K562 (cell line): Measurements from ENCODE around the gene XAGE1A. TPM values are rescaled to one million over a fixed set of nuclear protein-coding genes. Genes with fewer than 3 reads are reported as not detected.
"Not testable (repeated sequence)": the region's sequence is repeated elsewhere in the genome, so short reads cannot be mapped to it uniquely, and the experiment has no call there.

Source experiments
- ATAC-seq: fragments of 200-7000 bp; cut with Tn5 transposase; 3 replicates; pipeline ENCODE4 v1.9.1; 2020; ENCODE audit warnings: moderate library complexity
- BruUV-seq: library from RNA; stranded (reverse); fragments of 400-500 nt; replicated peaks from 2 replicates; lab custom pipeline; 2021; lab: Mats Ljungman, UMichigan
- CTCF ChIA-PET: fragments of 300-600 bp; formaldehyde crosslinking; extraction: SDS; loops from one replicate; lab custom pipeline; 2021; ENCODE audit warnings: low intra/inter-chr PET ratio; lab: Yijun Ruan, JAX
- POLR2A ChIA-PET: fragments of 300-600, 350-650 bp; sonication (Branson Sonifier 250); formaldehyde crosslinking; extraction: SDS; loops from one replicate; lab custom pipeline; 2021; ENCODE audit warnings: antibody characterized with exemption, inconsistent platforms; lab: Yijun Ruan, JAX
- DNase-seq, 4 experiments: peaks; one replicate each; pipeline versions ENCODE4 v3.0.0 to v3.0.0-alpha.2; 2011 to 2018; ENCODE audit warnings: low spot score in 3 of 4, mixed read lengths in 3 of 4; ENCODE audit errors: extremely low read depth in 1 of 4
- FAIRE-seq: peaks from 2 replicates; lab custom pipeline; 2011; peaks lifted over from hg19 to GRCh38; lab: Jason Lieb, UNC
- H2AFZ ChIP-seq: 2 replicates; pipeline ENCODE4 v1.6.0; 2011; ENCODE audit warnings: low read depth, low read length, control low read depth, inconsistent platforms
- H3K27ac ChIP-seq: fragments of 200-600 bp; 3 replicates; pipeline ENCODE4 v1.8.0; 2011; ENCODE audit warnings: low read depth, mild to moderate bottlenecking, control low read depth, inconsistent platforms, low read length, moderate library complexity, mixed read lengths; ENCODE audit errors: extremely low read depth
- H3K27me3 ChIP-seq, 2 experiments: fragments of 300-600 bp in 1 of 2; 2 replicates in 1 of 2; 3 replicates in 1 of 2; pipeline versions ENCODE4 v1.6.0 to v1.8.0; 2011; ENCODE audit warnings: inconsistent platforms in 2 of 2, low read length in 2 of 2, mild to moderate bottlenecking in 1 of 2, mixed read lengths in 1 of 2, moderate library complexity in 1 of 2; ENCODE audit not compliant: control insufficient read depth in 2 of 2, insufficient read depth in 2 of 2
- H3K36me3 ChIP-seq: fragments of 300-600 bp; 3 replicates; pipeline ENCODE4 v1.8.0; 2011; ENCODE audit warnings: mild to moderate bottlenecking, low read length, inconsistent platforms; ENCODE audit not compliant: control insufficient read depth, insufficient read depth
- H3K4me1 ChIP-seq, 2 experiments: fragments of 200-600 bp in 1 of 2; replicated peaks in 1 of 2; 2 replicates in 1 of 2; 3 replicates in 1 of 2; pipeline versions ENCODE4 v1.5.1 to v1.8.0; 2011; ENCODE audit warnings: inconsistent platforms in 2 of 2, low read length in 2 of 2, mild to moderate bottlenecking in 1 of 2, mixed read lengths in 1 of 2, moderate library complexity in 1 of 2; ENCODE audit not compliant: control insufficient read depth in 2 of 2, insufficient read depth in 2 of 2
- H3K4me2 ChIP-seq: 2 replicates; pipeline ENCODE4 v1.6.1; 2011; ENCODE audit warnings: low read length, control low read depth, inconsistent platforms, mixed read lengths; ENCODE audit not compliant: insufficient read depth
- H3K4me3 ChIP-seq: fragments of 200-600 bp; sonication (generic), shearing (Covaris generic); 2 replicates; pipeline ENCODE4 v1.5.1; 2016; ENCODE audit warnings: control low read depth, inconsistent platforms
- H3K79me2 ChIP-seq: fragments of 200-600 bp; 3 replicates; pipeline ENCODE4 v1.8.0; 2011; ENCODE audit warnings: low read length, inconsistent platforms; ENCODE audit not compliant: control insufficient read depth, insufficient read depth
- H3K9ac ChIP-seq, 2 experiments: 2 replicates each; pipeline versions ENCODE4 v1.6.0 to v1.6.1; 2011; ENCODE audit warnings: low read depth in 2 of 2, low read length in 2 of 2, control low read depth in 1 of 2, inconsistent platforms in 1 of 2, mild to moderate bottlenecking in 1 of 2, mixed read lengths in 1 of 2; ENCODE audit not compliant: insufficient read depth in 1 of 2
- H3K9me1 ChIP-seq: one replicate; pipeline ENCODE4 v1.6.0; 2011; ENCODE audit warnings: inconsistent platforms, mild to moderate bottlenecking, low read length, moderate library complexity; ENCODE audit not compliant: control insufficient read depth, insufficient read depth
- H3K9me3 ChIP-seq: replicated peaks from 2 replicates; pipeline ENCODE4 v1.5.1; 2011; ENCODE audit warnings: low read depth, low read length, inconsistent platforms; ENCODE audit not compliant: control insufficient read depth, insufficient read depth
- H4K20me1 ChIP-seq: replicated peaks from 2 replicates; pipeline ENCODE4 v1.6.1; 2011; ENCODE audit warnings: low read length, inconsistent platforms, mixed read lengths; ENCODE audit not compliant: control insufficient read depth, insufficient read depth
- WGBS: fragments of 100-300 bp; shearing (Covaris generic); methylation state at CpG from one replicate; pipeline ENCODE4 v1.1.6; 2016; ENCODE audit warnings: low coverage, mixed read lengths; ENCODE audit not compliant: insufficient coverage; ENCODE audit errors: missing lambda C conversion rate; 5-methylcytosine and 5-hydroxymethylcytosine counted together
- in situ Hi-C: fragments of 300-500 bp; cut with MboI; formaldehyde crosslinking; loops from 4 replicates; pipeline ENCODE4 v1.15.0; 2018; ENCODE audit warnings: inconsistent platforms, mixed read lengths
- intact Hi-C: fragments of 100-400 bp; cut with micrococcal nuclease; formaldehyde crosslinking; loops from 2 replicates; pipeline ENCODE4 v1.14.2; 2022
- polyA plus RNA-seq, 8 experiments: library from polyadenylated mRNA; depleted of rRNA in 4 of 8; stranded (reverse) in 5 of 8; unstranded in 3 of 8; fragments of >200 nt; fragmentation: Nextera tagmentation in 2 of 8; fragmentation: Illumina TruSeq in 1 of 8; extraction: Ambion mirVana in 2 of 8; extraction: Trizol in 1 of 8; gene quantifications; 2 replicates each; pipeline versions ENCODE4 v1.2.1 to v1.2.3, GENCODE V29; 2011 to 2014; ENCODE audit warnings: inconsistent platforms in 1 of 8, missing spikeins in 1 of 8
- total RNA-seq, 7 experiments: library from RNA; depleted of rRNA in 6 of 7; stranded (reverse); fragments of >200 nt in 6 of 7; fragmentation: Illumina TruSeq in 2 of 7; extraction: Trizol in 2 of 7; gene quantifications; 2 replicates each; pipeline versions ENCODE4 v1.2.1 to v1.2.3, GENCODE V29; 2011 to 2021; ENCODE audit warnings: low replicate concordance in 1 of 7

XAGE1A gene
- total and polyA plus RNA-seq, 9 of the 15 experiments (the other 6 are each of a cell fraction or from before 2014, with no cell fraction given), result 21.1 to 715 (median 306) TPM

GRCh38 chrX:52516110-52516986, 20.7 kb downstream of the XAGE1A start:
- H3K36me3 ChIP-seq, H3K79me2 ChIP-seq, H3K4me2 ChIP-seq, H3K4me1 ChIP-seq, H3K27ac ChIP-seq, H3K4me3 ChIP-seq, H3K9me3 ChIP-seq, CTCF ChIA-PET, DNase-seq, intact Hi-C loops, H3K9me1 ChIP-seq, in situ Hi-C loops, H3K27me3 ChIP-seq, H2AFZ ChIP-seq, FAIRE-seq, POLR2A ChIA-PET, H3K9ac ChIP-seq, H4K20me1 ChIP-seq: not testable (repeated sequence)
- no CpG with 5 or more reads among the region's 27 CpGs for WGBS
- TSS peak; percentile 45 for BruUV-seq
- peak; percentile 90 for ATAC-seq

- in situ Hi-C loops, H3K4me3 ChIP-seq, H3K9me3 ChIP-seq, H3K9me1 ChIP-seq, intact Hi-C loops, DNase-seq, CTCF ChIA-PET, H3K27me3 ChIP-seq, H3K9ac ChIP-seq, H3K4me1 ChIP-seq, H3K27ac ChIP-seq, H3K4me2 ChIP-seq, H4K20me1 ChIP-seq, BruUV-seq, H2AFZ ChIP-seq, POLR2A ChIA-PET, H3K36me3 ChIP-seq, H3K79me2 ChIP-seq, FAIRE-seq: not testable (repeated sequence)
- no CpG with 5 or more reads among the region's 18 CpGs for WGBS
- peak; percentile 88 for ATAC-seq
Observed at GRCh38 chrX:52516987-52517325, 21.3 kb downstream of the XAGE1A start, which contains the start of gene XAGE1B. Gene XAGE1B (minus strand): TSS chrX:52517063. CDS start chrX:52515527, 1,536 bp downstream.

- H4K20me1 ChIP-seq, H3K9ac ChIP-seq, ATAC-seq, intact Hi-C loops, BruUV-seq, POLR2A ChIA-PET, H2AFZ ChIP-seq, H3K9me1 ChIP-seq, H3K27ac ChIP-seq, H3K36me3 ChIP-seq, H3K4me1 ChIP-seq, H3K9me3 ChIP-seq, H3K4me2 ChIP-seq, CTCF ChIA-PET, DNase-seq, H3K4me3 ChIP-seq, H3K79me2 ChIP-seq, FAIRE-seq: not testable (repeated sequence)
- in situ Hi-C loops, result loop anchor here (5.0 kb wide), 1 partner anchor 59 kb away; no protein-coding TSS in a partner anchor
- H3K27me3 ChIP-seq, result peaks cover 0 to 13% of the 10 kb centered on the region in 2 experiments; a peak in 2 of 5 replicates
- 2% methylated on average over 4 of the region's 4 CpGs for WGBS
Observed at GRCh38 chrX:52541051-52541450, 45.4 kb downstream of the XAGE1A start.
